ENCODE data around the gene MYLK3. TPM values are rescaled to one million over a fixed set of nuclear protein-coding genes. Genes with fewer than 3 reads are reported as not detected.

MYLK3 gene
- total RNA-seq, 1 donor from 2014 or later = 0.25 TPM

DNA sequence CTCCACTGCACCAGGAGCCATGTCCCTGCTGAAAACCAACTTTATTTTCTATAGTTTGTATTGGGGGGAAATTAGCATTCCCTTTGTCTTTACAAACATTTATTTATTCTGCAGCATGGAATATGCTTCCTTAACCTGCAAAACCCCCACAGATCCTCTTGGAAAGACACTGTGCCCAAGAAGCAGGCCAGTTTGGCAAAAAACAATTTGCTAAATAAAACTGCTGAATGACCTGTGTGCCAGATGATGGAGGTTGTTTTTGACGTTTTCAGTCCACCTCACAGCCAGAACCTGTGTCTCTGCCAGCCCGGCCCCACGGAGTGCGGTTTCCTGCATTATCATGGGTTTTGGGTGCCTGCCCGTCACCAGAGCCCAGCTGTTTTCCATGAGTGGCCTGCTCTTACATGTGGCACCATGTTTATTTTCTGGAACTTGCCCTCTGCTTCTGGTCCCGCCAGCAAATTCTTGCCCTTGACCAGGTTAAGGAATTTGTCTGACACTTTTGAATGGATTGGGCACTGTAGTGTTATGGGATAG lies 32.3 kb downstream of the MYLK3 start:
- Histone ChIP-seq H3K4me1 (no peaks in the 10 kb centered on the region), H3K27me3 (no peaks in the 10 kb centered on the region), H3K36me3 (no peaks in the 10 kb centered on the region), H3K27ac (no peak overlapping the region), H3K9me3 (no peaks in the 10 kb centered on the region), H3K4me3 (no peak overlapping the region)
- DNase-seq (ENCODE audit: extremely low spot score in 2 of 2) = no peak
- TF ChIP-seq POLR2AphosphoS5 (IDR thresholded peaks at IDR 0.05; ENCODE audit: insufficient read depth in 1 of 2, low read depth in 1 of 2) (no peak), POLR2A (IDR thresholded peaks at IDR 0.05) (no peak)
- TF ChIP-seq, protein P1, sequence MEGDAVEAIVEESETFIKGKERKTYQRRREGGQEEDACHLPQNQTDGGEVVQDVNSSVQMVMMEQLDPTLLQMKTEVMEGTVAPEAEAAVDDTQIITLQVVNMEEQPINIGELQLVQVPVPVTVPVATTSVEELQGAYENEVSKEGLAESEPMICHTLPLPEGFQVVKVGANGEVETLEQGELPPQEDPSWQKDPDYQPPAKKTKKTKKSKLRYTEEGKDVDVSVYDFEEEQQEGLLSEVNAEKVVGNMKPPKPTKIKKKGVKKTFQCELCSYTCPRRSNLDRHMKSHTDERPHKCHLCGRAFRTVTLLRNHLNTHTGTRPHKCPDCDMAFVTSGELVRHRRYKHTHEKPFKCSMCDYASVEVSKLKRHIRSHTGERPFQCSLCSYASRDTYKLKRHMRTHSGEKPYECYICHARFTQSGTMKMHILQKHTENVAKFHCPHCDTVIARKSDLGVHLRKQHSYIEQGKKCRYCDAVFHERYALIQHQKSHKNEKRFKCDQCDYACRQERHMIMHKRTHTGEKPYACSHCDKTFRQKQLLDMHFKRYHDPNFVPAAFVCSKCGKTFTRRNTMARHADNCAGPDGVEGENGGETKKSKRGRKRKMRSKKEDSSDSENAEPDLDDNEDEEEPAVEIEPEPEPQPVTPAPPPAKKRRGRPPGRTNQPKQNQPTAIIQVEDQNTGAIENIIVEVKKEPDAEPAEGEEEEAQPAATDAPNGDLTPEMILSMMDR (IDR thresholded peaks at IDR 0.05) = no peak
- intact Hi-C loops (cut with DNase I) = no loop called here

DNA sequence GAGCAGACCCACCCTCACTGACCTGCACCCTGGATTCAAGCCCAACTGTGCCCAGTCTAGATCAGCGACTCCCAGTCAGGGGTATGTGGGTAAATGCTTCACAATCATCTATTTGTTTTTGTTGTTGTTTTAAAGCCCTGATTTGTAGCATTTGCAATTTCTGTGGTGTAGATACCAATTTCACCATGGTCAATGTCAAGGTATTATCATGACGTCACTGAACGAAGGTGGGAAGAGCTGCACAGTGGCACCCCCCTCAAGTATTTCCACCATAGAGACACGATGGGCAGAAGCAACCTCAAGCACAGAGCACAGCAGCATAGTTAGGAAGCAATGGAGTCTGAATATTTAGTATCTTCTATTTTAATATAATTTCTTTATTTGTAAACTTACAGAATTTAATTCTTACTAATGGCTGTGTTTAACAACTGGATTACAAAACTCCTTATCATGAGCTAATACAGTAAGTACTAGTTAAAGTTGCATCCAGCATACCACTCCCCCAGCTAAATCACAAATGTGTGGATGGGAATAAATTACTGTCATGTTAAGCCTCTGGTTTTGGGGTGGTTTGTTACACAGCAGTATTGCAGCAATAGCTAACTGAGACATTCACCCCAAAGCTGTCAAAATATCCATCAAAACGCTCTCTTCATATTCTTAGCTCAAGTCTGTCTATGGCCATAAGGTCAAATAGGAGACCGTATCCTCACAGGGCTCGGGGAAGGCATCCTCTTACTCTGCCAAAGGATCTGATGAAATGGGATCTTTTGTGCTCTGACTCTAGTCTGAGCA lies 33.1 kb downstream of the MYLK3 start:
- H3K27me3 ChIP-seq = no peaks in the 10 kb centered on the region
- H3K27ac ChIP-seq = no peak overlapping the region
- H3K36me3 ChIP-seq = no peaks in the 10 kb centered on the region
- H3K4me1 ChIP-seq = no peaks in the 10 kb centered on the region
- no peaks in the 10 kb centered on the region for H3K9me3 ChIP-seq
- intact Hi-C loops (cut with DNase I) = no loop called here
- TF ChIP-seq, protein P1 (IDR thresholded peaks at IDR 0.05) = no peak
- TF ChIP-seq POLR2A (IDR thresholded peaks at IDR 0.05) (no peak), POLR2AphosphoS5 (IDR thresholded peaks at IDR 0.05; ENCODE audit: insufficient read depth in 1 of 2, low read depth in 1 of 2) (no peak)
- DNase-seq (ENCODE audit: extremely low spot score in 2 of 2) = no peak
- H3K4me3 ChIP-seq = no peak overlapping the region

GRCh38 chr16:46713634-46714033 lies 34.5 kb downstream of the MYLK3 start:
- H3K36me3 ChIP-seq = no peaks in the 10 kb centered on the region
- H3K4me3 ChIP-seq = no peak overlapping the region
- no peaks in the 10 kb centered on the region for H3K27me3 ChIP-seq
- DNase-seq (ENCODE audit: extremely low spot score in 2 of 2) = no peak
- no peaks in the 10 kb centered on the region for H3K9me3 ChIP-seq
- no peak for TF ChIP-seq POLR2AphosphoS5 (IDR thresholded peaks at IDR 0.05; ENCODE audit: insufficient read depth in 1 of 2, low read depth in 1 of 2)
- TF ChIP-seq, protein P1 (IDR thresholded peaks at IDR 0.05) = no peak
- no peak for TF ChIP-seq POLR2A (IDR thresholded peaks at IDR 0.05)
- intact Hi-C loops (cut with DNase I) = no loop called here
- no peak overlapping the region for H3K27ac ChIP-seq
- H3K4me1 ChIP-seq = no peaks in the 10 kb centered on the region

DNA sequence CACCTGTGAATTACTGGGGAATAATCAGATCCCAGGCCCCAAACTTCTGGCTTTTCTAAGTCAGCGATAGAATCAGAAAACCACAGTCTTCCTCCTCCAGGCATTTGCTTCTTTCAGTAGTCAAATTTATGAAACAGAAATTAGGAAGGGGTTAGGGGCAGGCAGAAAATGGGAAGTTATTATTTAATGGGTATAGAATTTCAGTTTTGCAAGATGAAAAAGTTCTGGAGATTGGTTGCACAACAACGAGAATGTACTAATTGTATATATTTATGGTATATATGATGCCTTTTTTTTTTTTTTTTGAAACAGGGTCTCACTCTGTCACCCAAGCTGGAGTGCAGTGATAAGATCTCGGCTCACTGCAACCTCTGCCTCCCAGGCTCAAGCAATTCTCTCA lies 35.2 kb downstream of the MYLK3 start:
- DNase-seq (ENCODE audit: extremely low spot score in 2 of 2) = no peak
- Histone ChIP-seq H3K27ac (no peak overlapping the region), H3K36me3 (no peaks in the 10 kb centered on the region), H3K4me1 (no peaks in the 10 kb centered on the region), H3K4me3 (no peak overlapping the region), H3K27me3 (no peaks in the 10 kb centered on the region), H3K9me3 (no peaks in the 10 kb centered on the region)
- no peak for TF ChIP-seq POLR2A (IDR thresholded peaks at IDR 0.05)
- no peak for TF ChIP-seq POLR2AphosphoS5 (IDR thresholded peaks at IDR 0.05; ENCODE audit: insufficient read depth in 1 of 2, low read depth in 1 of 2)
- TF ChIP-seq, protein P1 (IDR thresholded peaks at IDR 0.05) = no peak
- intact Hi-C loops (cut with DNase I) = no loop called here

All from vagina (tissue), 2 donors.